Mesenchymal stem cell (in vitro differentiated cells and primary cell): ENCODE results near the gene METRNL.

Experiments
- DNase-seq: peaks from one replicate; pipeline ENCODE4 v3.0.0-alpha.2; 2013
- H2AFZ ChIP-seq: one replicate; pipeline ENCODE4 v1.6.1; 2013; ENCODE audit warnings: low read depth, mild to moderate bottlenecking, control low read depth, inconsistent platforms, low read length, moderate library complexity
- H2AK5ac ChIP-seq: 2 replicates; pipeline ENCODE4 v1.6.1; 2013; ENCODE audit warnings: low read length, moderate library complexity, mild to moderate bottlenecking, inconsistent platforms; ENCODE audit not compliant: severe bottlenecking
- H2BK120ac ChIP-seq: one replicate; pipeline ENCODE4 v1.6.1; 2013; ENCODE audit warnings: low read depth, mild to moderate bottlenecking, inconsistent platforms, low read length, moderate library complexity
- H2BK12ac ChIP-seq, 2 experiments: one replicate each; pipeline ENCODE4 v1.6.1; 2013; ENCODE audit warnings: inconsistent platforms in 2 of 2, low read length in 2 of 2, mild to moderate bottlenecking in 2 of 2, moderate library complexity in 2 of 2, control low read depth in 1 of 2
- H2BK15ac ChIP-seq: one replicate; pipeline ENCODE4 v1.6.1; 2013; ENCODE audit warnings: mild to moderate bottlenecking, low read depth, inconsistent platforms; ENCODE audit not compliant: poor library complexity, severe bottlenecking
- H2BK5ac ChIP-seq: 2 replicates; pipeline ENCODE4 v1.6.1; 2013; ENCODE audit warnings: low read depth, mild to moderate bottlenecking, low read length, control low read depth, inconsistent platforms; ENCODE audit not compliant: poor library complexity, severe bottlenecking
- H3K14ac ChIP-seq, 2 experiments: one replicate each; pipeline ENCODE4 v1.6.1; 2013; ENCODE audit warnings: inconsistent platforms in 2 of 2, low read length in 2 of 2, control low read depth in 1 of 2, mild to moderate bottlenecking in 1 of 2, moderate library complexity in 1 of 2
- H3K18ac ChIP-seq, 2 experiments: one replicate each; pipeline ENCODE4 v1.6.1; 2013; ENCODE audit warnings: inconsistent platforms in 2 of 2, low read length in 2 of 2, control low read depth in 1 of 2, low read depth in 1 of 2, mild to moderate bottlenecking in 1 of 2
- H3K23ac ChIP-seq, 2 experiments: one replicate each; pipeline ENCODE4 v1.6.1; 2013; ENCODE audit warnings: inconsistent platforms in 2 of 2, low read length in 2 of 2, mild to moderate bottlenecking in 2 of 2, moderate library complexity in 2 of 2, control low read depth in 1 of 2
- H3K27ac ChIP-seq: 2 replicates; pipeline ENCODE4 v1.5.1; 2013; ENCODE audit warnings: mild to moderate bottlenecking, moderate library complexity, low read length, control low read depth, inconsistent platforms; ENCODE audit not compliant: poor library complexity, severe bottlenecking
- H3K27me3 ChIP-seq, 2 experiments: 2 replicates each; pipeline versions ENCODE4 v1.6.1 to v1.7.0; 2013; ENCODE audit warnings: low read length in 2 of 2, mild to moderate bottlenecking in 2 of 2, moderate library complexity in 2 of 2, control low read depth in 1 of 2, inconsistent platforms in 1 of 2; ENCODE audit not compliant: control insufficient read depth in 1 of 2, insufficient read depth in 1 of 2
- H3K36me3 ChIP-seq, 2 experiments: 2 replicates each; pipeline versions ENCODE4 v1.6.1 to v1.7.0; 2013; ENCODE audit warnings: low read length in 2 of 2, control low read depth in 1 of 2, inconsistent platforms in 1 of 2, low read depth in 1 of 2, mild to moderate bottlenecking in 1 of 2; ENCODE audit not compliant: insufficient read depth in 2 of 2, control insufficient read depth in 1 of 2
- H3K4ac ChIP-seq, 2 experiments: one replicate each; pipeline ENCODE4 v1.6.1; 2013; ENCODE audit warnings: inconsistent platforms in 2 of 2, low read length in 2 of 2, mild to moderate bottlenecking in 2 of 2, moderate library complexity in 2 of 2, control low read depth in 1 of 2, low read depth in 1 of 2
- H3K4me1 ChIP-seq: 2 replicates; pipeline ENCODE4 v1.6.1; 2013; ENCODE audit warnings: low read depth, low read length, control low read depth; ENCODE audit not compliant: control insufficient read depth, insufficient read depth
- H3K4me2 ChIP-seq: 2 replicates; pipeline ENCODE4 v1.6.1; 2013; ENCODE audit warnings: low read length, mild to moderate bottlenecking, inconsistent platforms; ENCODE audit not compliant: poor library complexity, severe bottlenecking
- H3K4me3 ChIP-seq, 2 experiments: 2 replicates each; pipeline versions ENCODE4 v1.5.1 to v1.7.0; 2013; ENCODE audit warnings: low read length in 2 of 2, mild to moderate bottlenecking in 2 of 2, control low read depth in 1 of 2, low read depth in 1 of 2; ENCODE audit not compliant: insufficient read depth in 1 of 2
- H3K79me1 ChIP-seq: replicated peaks from 2 replicates; pipeline ENCODE4 v1.6.1; 2013; ENCODE audit warnings: mild to moderate bottlenecking, control low read depth, low read length, inconsistent platforms; ENCODE audit not compliant: poor library complexity, severe bottlenecking
- H3K9ac ChIP-seq: 2 replicates; pipeline ENCODE4 v1.7.0; 2013; ENCODE audit warnings: mild to moderate bottlenecking, low read length, moderate library complexity
- H3K9me3 ChIP-seq: 2 replicates; pipeline ENCODE4 v1.7.0; 2013; ENCODE audit warnings: mild to moderate bottlenecking, low read length; ENCODE audit not compliant: control insufficient read depth
- H4K8ac ChIP-seq: one replicate; pipeline ENCODE4 v1.6.1; 2013; ENCODE audit warnings: inconsistent platforms, mild to moderate bottlenecking, low read length, moderate library complexity
- H4K91ac ChIP-seq: one replicate; pipeline ENCODE4 v1.6.1; 2013; ENCODE audit warnings: mild to moderate bottlenecking, low read length, inconsistent platforms
- WGBS: methylation state at CpG from one replicate; pipeline ENCODE4 v1.1.7; 2013; ENCODE audit warnings: mixed read lengths; 5-methylcytosine and 5-hydroxymethylcytosine counted together

Gene METRNL

DNA sequence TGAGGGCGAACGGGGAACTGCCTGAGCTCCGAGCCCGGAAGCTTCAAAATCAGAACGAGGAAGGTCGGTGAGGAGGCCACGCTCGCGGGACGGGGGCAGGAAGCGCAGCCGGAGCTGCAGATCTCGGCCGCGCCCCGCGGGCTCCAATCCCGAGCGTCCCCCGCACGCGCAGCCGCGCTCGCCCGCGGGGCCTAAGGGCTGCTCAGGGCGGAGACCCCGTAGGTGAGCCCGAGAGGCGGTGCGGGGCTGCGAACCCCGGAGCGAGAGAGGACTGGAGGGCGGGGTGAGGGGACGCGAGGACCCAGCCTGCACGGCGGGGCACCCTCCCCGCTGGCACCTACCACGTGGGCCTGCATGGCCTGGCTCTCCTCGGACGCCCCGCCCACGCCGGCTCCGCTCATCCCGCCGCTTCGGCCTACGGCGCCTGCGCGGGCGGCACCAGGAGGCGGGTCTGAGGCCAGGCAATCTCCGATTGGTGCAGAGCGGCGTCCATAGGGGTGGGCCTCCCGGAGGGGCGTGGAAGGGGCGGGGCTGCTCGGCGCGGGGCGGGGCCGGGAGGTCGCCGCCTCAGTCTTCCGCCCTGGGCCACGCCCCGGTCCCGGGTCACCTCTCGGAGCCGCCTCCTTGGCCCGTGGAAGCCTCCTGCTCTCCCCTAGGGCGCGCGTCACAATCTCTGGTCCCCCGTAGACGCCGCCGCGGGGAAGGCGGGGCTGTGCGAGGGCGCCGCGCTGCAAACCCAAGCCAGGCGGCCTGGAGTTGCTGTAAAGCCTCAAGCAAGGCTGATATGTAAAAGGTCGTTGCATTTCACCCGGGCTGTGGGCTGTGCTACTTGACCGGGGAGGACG lies 27.8 kb upstream of the METRNL start:
- peak overlapping the region; percentile 7 to 97 for H3K4ac ChIP-seq
- H2BK120ac ChIP-seq = peak overlapping the region; percentile 90
- peak; percentile 96 for DNase-seq
- peak overlapping the region in 1 of 2 experiments; percentile 48 for H3K23ac ChIP-seq
- H2AK5ac ChIP-seq = peak overlapping the region; percentile 2
- 2% methylated on average over 63 of the region's 95 CpGs for WGBS
- H3K27ac ChIP-seq = no peak overlapping the region
- H3K27me3 ChIP-seq = no peaks in the 10 kb centered on the region
- H4K8ac ChIP-seq = peak overlapping the region; percentile 97
- peak overlapping the region; percentile 81 to 89 for H3K18ac ChIP-seq
- H4K91ac ChIP-seq = peak overlapping the region; percentile 99
- H2BK12ac ChIP-seq = peak overlapping the region in 1 of 2 experiments; percentile 19
- peaks cover 5 to 9% of the 10 kb centered on the region in 2 experiments for H3K36me3 ChIP-seq
- peak overlapping the region; percentile 89 for H2BK15ac ChIP-seq
- peaks cover 4% of the 10 kb centered on the region for H3K9me3 ChIP-seq
- peak overlapping the region; percentile 48 for H2BK5ac ChIP-seq
- peak overlapping the region in 1 of 2 experiments; percentile 88 for H3K14ac ChIP-seq
- peak overlapping the region; percentile 91 for H2AFZ ChIP-seq
- H3K4me1 ChIP-seq = peaks cover 28% of the 10 kb centered on the region
- H3K4me2 ChIP-seq = peak overlapping the region; percentile 97
- H3K4me3 ChIP-seq = peak overlapping the region; percentile 74 to 83
- peak overlapping the region; percentile 88 for H3K9ac ChIP-seq
- peaks cover 13% of the 10 kb centered on the region for H3K79me1 ChIP-seq

DNA sequence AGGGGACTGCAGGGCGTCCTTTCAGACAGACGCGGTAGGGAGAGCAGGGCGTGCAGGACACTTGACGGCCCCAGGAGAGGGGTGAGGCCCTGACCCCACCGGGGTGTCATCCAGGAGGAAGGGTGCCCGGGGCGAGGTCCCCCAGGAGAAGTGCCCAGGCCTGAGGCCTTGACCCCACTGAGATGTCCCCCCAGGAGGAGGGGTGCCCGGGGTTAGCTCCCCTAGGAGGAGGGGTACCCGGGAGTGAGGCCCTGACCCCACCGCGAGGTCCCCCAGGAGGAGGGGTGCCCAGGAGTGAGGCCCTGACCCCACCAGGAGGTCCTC lies 27.2 kb upstream of the METRNL start:
- Histone ChIP-seq H2BK12ac (peak overlapping the region in 1 of 2 experiments; percentile 19), H3K4ac (peak overlapping the region; percentile 7 to 97), H3K4me2 (peak overlapping the region; percentile 78), H3K27ac (no peak overlapping the region), H2AFZ (peak overlapping the region; percentile 46), H2BK120ac (peak overlapping the region; percentile 90), H2AK5ac (peak overlapping the region; percentile 2), H3K14ac (peak overlapping the region in 1 of 2 experiments; percentile 73), H2BK15ac (peak overlapping the region; percentile 49), H3K4me1 (peaks cover 34% of the 10 kb centered on the region), H3K9me3 (no peaks in the 10 kb centered on the region), H3K36me3 (peaks cover 0 to 4% of the 10 kb centered on the region in 2 experiments), H3K9ac (peak overlapping the region; percentile 88), H3K18ac (peak overlapping the region; percentile 79 to 89), H3K23ac (no peak overlapping the region), H3K4me3 (peak overlapping the region; percentile 53 to 76), H2BK5ac (no peak overlapping the region), H3K27me3 (no peaks in the 10 kb centered on the region), H4K91ac (peak overlapping the region; percentile 77), H4K8ac (peak overlapping the region; percentile 72), H3K79me1 (peaks cover 7% of the 10 kb centered on the region)
- 59% methylated on average over 12 of the region's 12 CpGs for WGBS
- DNase-seq = no peak

DNA sequence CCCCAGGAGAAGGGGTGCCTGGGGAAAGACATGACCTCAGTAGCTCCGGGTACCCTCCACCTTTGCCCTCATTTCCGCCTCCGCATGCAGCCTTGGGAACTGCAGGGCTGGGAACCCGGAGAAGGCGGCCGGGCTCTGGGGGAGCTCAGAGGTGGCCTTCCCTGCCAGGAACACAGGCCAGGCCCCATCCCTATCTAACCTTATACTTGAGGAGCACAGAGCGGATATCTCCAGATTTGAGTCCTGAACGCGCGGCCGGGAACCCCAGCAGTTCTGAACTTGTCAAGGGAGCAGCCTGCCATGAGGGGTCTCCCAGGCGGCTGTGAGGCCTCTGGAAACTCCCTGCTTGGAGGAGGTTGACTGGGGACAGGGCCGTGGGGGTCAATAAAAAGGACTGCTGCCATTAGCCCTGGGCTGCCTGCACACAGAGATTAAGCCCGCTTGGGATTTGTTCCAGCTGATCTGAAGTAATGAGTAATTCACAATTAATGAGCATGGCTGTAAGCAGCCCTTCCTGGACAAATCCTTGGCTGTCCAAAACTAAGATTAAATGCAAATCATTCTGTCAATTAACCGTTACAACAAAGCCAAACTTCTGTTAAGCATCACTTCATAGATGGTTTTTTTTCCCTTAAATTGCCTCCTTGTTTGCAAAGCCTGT lies 26.3 kb upstream of the METRNL start:
- H3K18ac ChIP-seq = no peak overlapping the region
- H4K91ac ChIP-seq = peak overlapping the region; percentile 86
- peak overlapping the region; percentile 72 for H2AK5ac ChIP-seq
- H3K36me3 ChIP-seq = peaks cover 0 to 3% of the 10 kb centered on the region in 2 experiments
- peaks cover 37% of the 10 kb centered on the region for H3K4me1 ChIP-seq
- 88% methylated on average over 15 of the region's 15 CpGs for WGBS
- peak overlapping the region in 1 of 2 experiments; percentile 57 for H2BK12ac ChIP-seq
- H2BK5ac ChIP-seq = no peak overlapping the region
- no peak overlapping the region for H3K27ac ChIP-seq
- no peak overlapping the region for H3K4me2 ChIP-seq
- no peak overlapping the region for H3K23ac ChIP-seq
- no peak overlapping the region for H3K14ac ChIP-seq
- H3K9ac ChIP-seq = no peak overlapping the region
- H3K79me1 ChIP-seq = peaks cover 7% of the 10 kb centered on the region
- no peak overlapping the region for H3K4me3 ChIP-seq
- no peak overlapping the region for H2BK120ac ChIP-seq
- DNase-seq = peak; percentile 14
- H3K4ac ChIP-seq = no peak overlapping the region
- no peak overlapping the region for H2AFZ ChIP-seq
- no peaks in the 10 kb centered on the region for H3K9me3 ChIP-seq
- H3K27me3 ChIP-seq = no peaks in the 10 kb centered on the region
- H4K8ac ChIP-seq = no peak overlapping the region
- no peak overlapping the region for H2BK15ac ChIP-seq
